Kasumi-1 (cell line): ENCODE results near the gene DOK4.

Experiments used
- DNase-seq, 2 experiments: peaks; one replicate each; lab custom pipeline; 2025; lab: John Stamatoyannopoulos, UW

Gene DOK4

GRCh38 chr16:57519796-57520360 lies 33.6 kb upstream of the DOK4 start:
- DNase-seq, result peak; percentile 33 to 60

DNA sequence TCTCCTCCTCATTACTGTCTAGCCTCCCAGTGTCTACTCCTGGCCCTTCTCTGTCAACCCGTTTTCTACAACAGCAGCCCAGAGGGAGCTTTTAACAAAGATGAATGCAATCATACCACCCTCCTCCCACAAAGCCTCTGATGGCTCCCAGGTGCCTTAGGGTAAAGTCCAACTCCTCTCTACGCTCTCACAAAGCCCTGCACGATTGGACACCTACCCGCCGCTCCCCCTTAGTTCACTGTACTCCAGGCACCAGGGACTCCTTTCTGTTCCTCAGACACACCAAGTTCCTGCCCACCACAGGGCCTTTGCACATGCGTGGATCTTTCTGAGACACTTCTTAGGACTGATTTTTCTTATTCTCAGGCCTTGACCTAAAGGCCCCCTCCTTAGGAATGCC lies 32.6 kb upstream of the DOK4 start:
- DNase-seq, result no peak

DNA sequence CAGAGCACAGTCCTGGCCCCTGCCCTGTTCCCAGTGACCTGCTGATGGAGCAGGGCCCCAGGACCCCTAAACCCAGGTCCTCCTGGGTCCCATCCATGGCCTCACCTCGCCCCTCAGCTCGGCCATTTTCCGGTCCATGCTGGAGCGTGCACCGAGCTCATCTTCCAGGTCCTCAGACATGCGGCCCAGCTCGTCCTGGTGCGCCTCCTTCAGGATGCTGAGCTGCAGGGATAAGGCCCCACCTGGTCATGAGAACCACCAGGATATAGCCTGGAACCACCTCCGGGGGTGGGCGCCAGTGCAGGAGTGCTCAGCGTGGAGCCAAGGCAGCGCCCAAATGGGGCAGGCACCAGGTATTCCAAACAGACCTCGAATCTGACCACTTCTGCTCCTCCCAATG lies 32.2 kb upstream of the DOK4 start:
- DNase-seq, result no peak

GRCh38 chr16:57517397-57518367 lies 31.4 kb upstream of the DOK4 start:
- no peak for DNase-seq

GRCh38 chr16:57516773-57517172 lies 30.5 kb upstream of the DOK4 start:
- no peak for DNase-seq

DNA sequence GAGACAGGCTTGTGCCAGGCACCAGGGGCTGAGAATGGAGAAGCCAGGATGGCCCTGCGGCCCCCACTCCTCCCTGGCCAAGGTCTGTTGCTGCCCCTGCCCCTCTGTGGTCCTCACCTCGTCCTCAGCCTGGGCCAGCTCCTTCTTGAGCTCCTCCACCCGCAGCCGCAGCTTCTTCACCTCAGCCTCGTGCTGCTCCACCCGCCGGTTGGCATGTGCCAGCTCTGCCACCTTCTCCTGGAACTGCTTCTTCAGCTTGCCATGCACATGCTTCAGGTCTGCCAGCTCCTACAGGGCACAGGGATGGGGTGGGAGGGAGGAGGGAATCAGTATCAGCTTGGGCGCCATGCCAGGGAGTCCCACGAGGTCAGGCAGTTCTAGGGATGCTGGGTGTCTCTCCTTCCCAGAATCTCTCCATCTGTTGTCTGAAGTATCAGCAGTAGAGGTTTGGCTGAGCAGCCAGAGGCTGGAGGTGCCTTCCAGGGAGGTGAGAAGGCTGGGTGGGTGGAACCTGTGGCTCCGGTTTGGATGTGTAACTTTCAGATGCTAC lies 30.0 kb upstream of the DOK4 start:
- no peak for DNase-seq

DNA sequence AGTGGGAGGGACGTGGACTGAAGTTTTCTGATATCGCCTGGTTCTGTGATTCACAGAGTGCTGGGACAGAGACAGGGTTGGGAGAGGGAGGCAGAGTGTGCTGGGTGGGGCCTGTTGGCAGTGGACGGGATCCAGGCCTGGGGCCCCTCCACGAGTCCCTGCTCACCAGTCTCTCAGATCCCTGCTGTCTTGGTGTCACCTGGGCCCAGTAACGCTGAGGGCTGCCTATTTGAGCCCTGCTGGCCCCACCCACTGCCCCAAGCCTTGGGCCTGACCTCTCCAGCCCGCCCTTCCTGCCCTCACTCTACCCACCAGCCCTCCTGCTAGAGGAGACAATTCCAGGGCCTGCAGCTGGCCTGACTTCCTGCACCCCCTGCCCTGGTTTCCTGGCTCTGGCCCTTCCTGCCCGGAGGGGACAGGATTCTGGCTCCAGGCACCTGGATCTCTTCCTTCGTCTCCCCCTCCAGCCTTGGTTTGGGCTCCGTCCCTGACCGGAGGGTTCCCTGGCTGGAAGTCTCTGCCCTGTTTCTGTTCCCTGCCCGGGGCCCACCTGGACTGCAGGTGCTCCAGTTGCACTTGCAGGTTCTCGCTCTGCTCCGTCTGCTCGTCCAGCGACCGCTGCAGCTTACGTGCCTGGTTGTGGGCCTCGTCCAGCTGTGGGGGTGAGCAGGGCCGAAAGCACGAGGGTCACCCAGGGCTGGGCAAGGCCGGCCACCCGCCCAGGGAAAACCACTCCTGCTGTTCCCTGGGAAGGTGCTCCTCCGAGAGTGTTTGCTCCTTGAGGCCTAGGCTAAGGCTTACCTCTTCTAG lies 28.7 kb upstream of the DOK4 start:
- DNase-seq, result no peak

- no peak for DNase-seq
Observed at GRCh38 chr16:57514371-57514770, 28.1 kb upstream of the DOK4 start.

GRCh38 chr16:57513371-57514102 lies 27.2 kb upstream of the DOK4 start:
- no peak for DNase-seq

DNA sequence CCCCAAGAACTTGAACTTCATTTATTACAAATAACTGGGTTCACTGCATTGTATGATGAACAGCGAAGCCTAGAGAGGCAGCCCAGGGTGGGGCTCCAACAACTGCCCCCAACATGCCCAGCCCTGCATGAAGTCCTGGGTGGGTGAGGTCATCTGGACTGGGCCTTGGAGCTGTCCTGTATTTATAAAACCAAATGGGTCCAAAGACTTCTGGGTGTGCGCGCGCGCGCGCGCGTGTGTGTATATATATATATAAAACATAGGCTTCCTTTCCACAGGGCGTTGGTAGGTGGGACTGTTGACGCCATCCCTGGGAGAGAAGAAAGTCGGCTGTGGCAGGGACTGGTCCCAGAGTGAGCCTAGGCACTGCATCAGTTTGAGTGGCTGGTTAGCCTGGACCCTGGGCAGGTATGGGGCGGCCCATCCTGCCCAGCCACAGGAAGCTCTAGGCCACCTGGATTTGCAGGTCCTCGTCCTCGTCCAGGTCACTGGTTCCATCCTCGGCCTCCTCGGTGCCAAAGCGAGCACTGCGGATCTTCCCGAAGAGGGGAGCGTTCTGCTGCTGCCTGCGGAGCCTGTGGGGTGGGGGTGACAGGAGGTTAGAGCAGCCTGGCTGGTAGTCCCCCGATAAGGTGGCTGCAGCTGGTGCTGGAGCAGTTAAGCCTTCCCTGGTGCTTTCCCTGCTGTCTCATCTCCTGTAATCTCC lies 26.2 kb upstream of the DOK4 start:
- no peak for DNase-seq

DNA sequence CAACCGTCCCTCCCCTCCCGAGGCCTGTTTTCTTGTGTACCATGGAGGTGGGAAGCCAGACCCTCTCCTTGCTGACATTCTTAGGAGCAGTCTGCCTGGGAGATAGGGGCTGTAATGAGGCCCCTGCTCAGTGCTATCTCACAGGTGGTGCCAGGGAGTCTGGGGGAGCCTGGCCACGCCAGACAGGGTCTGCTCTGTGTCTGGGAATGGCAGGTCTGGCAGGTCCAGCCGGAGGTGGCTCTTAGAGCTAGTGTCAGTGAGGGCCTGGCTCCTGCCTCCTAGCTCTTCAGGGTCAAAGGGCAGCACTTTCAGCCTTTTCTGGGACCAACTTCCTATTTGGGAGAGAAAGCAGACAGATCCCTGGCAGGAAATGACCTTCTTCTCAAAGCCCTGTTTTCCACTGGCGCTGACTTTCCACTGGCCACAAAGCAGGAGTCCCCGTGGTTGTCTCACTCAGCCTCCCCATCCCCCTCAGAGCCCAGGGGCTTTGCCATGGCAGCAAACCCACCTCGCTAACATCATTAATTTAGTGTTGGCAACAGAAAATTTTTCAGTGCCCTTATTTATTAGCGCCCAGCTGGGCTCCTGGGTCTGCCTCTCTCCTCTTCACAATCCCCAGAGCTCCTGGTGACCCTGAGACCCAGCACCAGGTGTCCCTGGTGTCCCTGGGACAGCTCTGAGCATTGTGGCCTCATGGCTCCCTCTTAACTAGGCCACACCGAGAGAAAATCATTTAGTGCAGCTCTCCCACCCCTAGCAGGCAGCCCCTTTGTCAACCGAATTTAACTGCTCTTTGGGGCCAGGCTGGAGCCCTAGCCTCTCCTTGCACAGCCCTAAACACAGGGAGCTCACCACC lies 24.0 kb upstream of the DOK4 start:
- no peak for DNase-seq

- DNase-seq, result no peak
Observed at GRCh38 chr16:57509231-57509923, 23.1 kb upstream of the DOK4 start.

- no peak for DNase-seq
Observed at GRCh38 chr16:57508035-57508425, 21.7 kb upstream of the DOK4 start.

DNA sequence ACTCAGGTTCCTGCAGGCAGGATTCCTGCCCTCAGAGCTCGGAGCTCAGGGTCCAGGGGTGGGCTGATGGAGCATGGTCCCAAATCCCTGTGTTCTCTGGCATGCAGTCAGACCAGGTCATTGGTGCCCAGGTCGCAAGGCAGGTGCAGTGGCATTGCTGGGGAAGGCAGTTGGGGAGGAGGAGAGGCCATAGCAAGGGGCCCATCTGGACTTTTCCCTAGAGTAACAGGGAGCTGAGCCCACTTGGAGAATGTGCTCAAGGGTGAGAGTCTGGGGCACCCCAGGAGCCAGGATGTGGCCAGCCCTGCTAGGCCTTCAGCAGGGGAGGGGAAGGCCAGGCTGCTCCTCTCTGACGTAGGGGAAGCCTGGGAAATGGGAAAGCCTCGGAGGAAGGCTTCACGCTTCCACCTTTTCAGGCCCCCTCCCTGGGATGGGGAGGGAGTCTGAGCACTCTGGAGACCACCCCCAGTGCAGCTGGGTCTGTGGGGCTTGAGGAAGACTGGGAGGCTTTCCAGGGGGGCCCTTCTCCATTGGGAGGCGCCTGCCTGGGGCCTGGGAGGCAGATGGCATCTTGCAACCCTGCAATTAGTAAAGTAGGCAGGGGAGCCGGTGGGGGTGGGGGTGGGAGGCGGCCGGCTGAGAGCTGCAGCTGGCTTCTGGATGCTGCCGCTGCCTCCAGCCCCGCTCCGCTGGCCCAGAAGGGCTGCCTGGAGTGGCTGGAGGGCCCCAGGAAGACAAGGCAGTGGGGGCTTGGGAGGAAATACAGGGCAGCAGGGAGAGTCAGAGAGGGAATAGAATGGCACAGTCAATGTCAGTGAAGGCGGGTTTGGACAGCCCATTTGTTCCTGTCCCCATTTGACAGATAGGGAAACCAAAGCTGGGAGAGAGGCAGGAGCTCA lies 21.1 kb upstream of the DOK4 start:
- DNase-seq, result no peak

DNA sequence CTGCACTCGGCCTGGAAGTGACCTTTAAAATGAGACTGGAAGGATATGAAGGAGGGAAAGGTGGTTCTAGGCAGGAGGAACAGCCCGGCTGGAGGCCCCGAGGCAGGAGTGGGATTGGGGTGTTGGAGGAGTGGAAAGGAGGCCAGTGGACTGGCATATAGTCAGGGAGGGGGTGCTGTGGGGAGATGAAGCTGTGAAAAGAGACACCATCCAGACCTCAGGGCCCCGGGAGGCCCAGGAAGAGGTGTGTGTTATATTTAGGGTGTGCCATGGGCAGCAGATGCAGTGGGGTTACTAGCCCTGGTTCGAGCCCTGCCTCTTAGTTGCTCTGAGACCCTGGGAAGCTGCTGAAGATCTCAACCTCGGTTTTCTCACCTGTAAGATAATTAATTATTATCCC lies 18.9 kb upstream of the DOK4 start:
- DNase-seq, result no peak

DNA sequence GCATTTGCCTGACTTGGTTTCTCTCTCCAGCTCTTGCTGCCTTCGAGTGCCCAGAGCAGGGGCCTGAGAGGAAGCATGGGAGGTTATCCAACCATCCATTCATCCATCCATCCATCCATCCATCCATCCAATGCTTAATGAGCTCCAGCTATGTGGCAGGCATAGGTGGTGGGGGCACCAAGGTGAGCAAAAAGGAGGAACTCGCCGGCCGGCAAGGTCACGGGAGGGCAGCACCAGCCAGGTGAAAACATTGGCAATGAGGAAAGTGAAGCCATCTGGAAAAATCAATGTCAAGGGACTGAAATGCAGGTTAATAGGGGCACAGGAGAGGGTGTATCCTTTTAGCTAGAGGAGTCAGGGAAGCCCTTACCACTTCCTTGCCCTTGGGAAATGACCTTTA lies 18.2 kb upstream of the DOK4 start:
- no peak for DNase-seq

GRCh38 chr16:57504001-57504400 lies 17.7 kb upstream of the DOK4 start:
- DNase-seq, result no peak

DNA sequence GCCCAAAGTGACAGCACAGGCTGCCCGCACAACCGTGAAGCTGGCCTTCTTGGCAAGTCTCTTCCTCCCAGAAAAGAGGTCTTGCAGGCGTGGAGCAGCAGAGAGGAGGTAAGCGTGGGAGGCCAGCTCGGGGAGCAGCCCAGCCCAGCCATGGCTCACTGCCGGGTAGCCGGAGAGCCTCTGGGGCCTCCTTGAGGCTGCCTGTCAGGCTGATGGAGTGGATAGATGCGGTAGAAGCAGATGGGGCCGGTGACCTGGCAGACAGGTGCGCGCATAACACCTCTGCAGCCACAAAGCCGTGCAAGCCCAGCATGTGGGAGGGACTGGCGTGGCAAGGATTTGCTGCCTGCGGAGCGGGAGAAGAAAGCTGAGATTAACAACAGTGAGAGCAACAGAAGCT lies 17.1 kb upstream of the DOK4 start:
- DNase-seq, result no peak
